HUES6 (cell line): ENCODE data around the gene CMIP.

Experiments used
- H3K27ac ChIP-seq: 2 replicates; pipeline ENCODE4 v1.7.0; 2013; ENCODE audit warnings: low read depth, mild to moderate bottlenecking, low read length, inconsistent platforms
- H3K27me3 ChIP-seq: 2 replicates; pipeline ENCODE4 v1.6.1; 2013; ENCODE audit warnings: low read length; ENCODE audit not compliant: control insufficient read depth, insufficient read depth
- H3K36me3 ChIP-seq: 2 replicates; pipeline ENCODE4 v1.6.1; 2013; ENCODE audit warnings: low read length; ENCODE audit not compliant: control insufficient read depth, insufficient read depth
- H3K4me1 ChIP-seq: 2 replicates; pipeline ENCODE4 v1.6.1; 2013; ENCODE audit warnings: low read length; ENCODE audit not compliant: control insufficient read depth, insufficient read depth
- H3K4me3 ChIP-seq: 2 replicates; pipeline ENCODE4 v1.5.1; 2013; ENCODE audit warnings: low read depth, low read length
- H3K9ac ChIP-seq: one replicate; pipeline ENCODE4 v1.6.1; 2013; ENCODE audit warnings: mild to moderate bottlenecking, low read length
- H3K9me3 ChIP-seq: 2 replicates; pipeline ENCODE4 v1.6.1; 2013; ENCODE audit warnings: low read depth, low read length; ENCODE audit not compliant: control insufficient read depth, insufficient read depth

Gene CMIP

GRCh38 chr16:81448154-81449131 is 3.8 kb downstream of the CMIP start:
- H3K9ac ChIP-seq: no peak overlapping the region
- H3K27me3 ChIP-seq: peaks cover under 1% of the 10 kb centered on the region
- no peak overlapping the region for H3K27ac ChIP-seq

GRCh38 chr16:81449241-81449640 is 4.6 kb downstream of the CMIP start:
- Histone ChIP-seq H3K4me3 (no peak overlapping the region), H3K27ac (no peak overlapping the region), H3K36me3 (no peaks in the 10 kb centered on the region), H3K9me3 (no peaks in the 10 kb centered on the region), H3K27me3 (no peaks in the 10 kb centered on the region), H3K9ac (no peak overlapping the region), H3K4me1 (peaks cover 58% of the 10 kb centered on the region)

More at GRCh38 chr16:81448154-81449131, 3.8 kb downstream of the CMIP start:
- no peaks in the 10 kb centered on the region for H3K9me3 ChIP-seq
- peaks cover 59% of the 10 kb centered on the region for H3K4me1 ChIP-seq
- peak overlapping the region; percentile 89 for H3K4me3 ChIP-seq
- H3K36me3 ChIP-seq: no peaks in the 10 kb centered on the region

GRCh38 chr16:81449899-81450608 is 5.4 kb downstream of the CMIP start:
- H3K9ac ChIP-seq: no peak overlapping the region
- no peak overlapping the region for H3K27ac ChIP-seq
- H3K4me3 ChIP-seq: no peak overlapping the region
- no peaks in the 10 kb centered on the region for H3K9me3 ChIP-seq
- no peaks in the 10 kb centered on the region for H3K27me3 ChIP-seq
- no peaks in the 10 kb centered on the region for H3K36me3 ChIP-seq
- peaks cover 65% of the 10 kb centered on the region for H3K4me1 ChIP-seq

GRCh38 chr16:81450783-81451491 is 6.3 kb downstream of the CMIP start:
- no peaks in the 10 kb centered on the region for H3K36me3 ChIP-seq
- no peak overlapping the region for H3K9ac ChIP-seq
- no peaks in the 10 kb centered on the region for H3K9me3 ChIP-seq
- no peak overlapping the region for H3K27ac ChIP-seq
- H3K4me3 ChIP-seq: no peak overlapping the region
- no peaks in the 10 kb centered on the region for H3K27me3 ChIP-seq
- H3K4me1 ChIP-seq: peaks cover 74% of the 10 kb centered on the region

GRCh38 chr16:81451753-81452680 is 7.4 kb downstream of the CMIP start:
- no peak overlapping the region for H3K27ac ChIP-seq
- no peaks in the 10 kb centered on the region for H3K9me3 ChIP-seq
- no peak overlapping the region for H3K9ac ChIP-seq
- peaks cover 75% of the 10 kb centered on the region for H3K4me1 ChIP-seq
- no peaks in the 10 kb centered on the region for H3K27me3 ChIP-seq
- H3K4me3 ChIP-seq: no peak overlapping the region
- H3K36me3 ChIP-seq: peaks cover 9% of the 10 kb centered on the region

GRCh38 chr16:81453091-81453728 is 8.6 kb downstream of the CMIP start:
- Histone ChIP-seq H3K9ac (no peak overlapping the region), H3K4me1 (peaks cover 76% of the 10 kb centered on the region), H3K4me3 (no peak overlapping the region), H3K27me3 (no peaks in the 10 kb centered on the region), H3K36me3 (peaks cover 13% of the 10 kb centered on the region), H3K9me3 (no peaks in the 10 kb centered on the region), H3K27ac (no peak overlapping the region)

- Histone ChIP-seq H3K27me3 (no peaks in the 10 kb centered on the region), H3K9me3 (no peaks in the 10 kb centered on the region), H3K4me3 (no peak overlapping the region), H3K36me3 (peaks cover 20% of the 10 kb centered on the region), H3K9ac (no peak overlapping the region), H3K27ac (no peak overlapping the region), H3K4me1 (peaks cover 72% of the 10 kb centered on the region)
Observed at GRCh38 chr16:81454044-81454443, 9.4 kb downstream of the CMIP start.

- no peak overlapping the region for H3K4me3 ChIP-seq
- H3K27me3 ChIP-seq: no peaks in the 10 kb centered on the region
- no peak overlapping the region for H3K9ac ChIP-seq
- H3K27ac ChIP-seq: no peak overlapping the region
- peaks cover 21% of the 10 kb centered on the region for H3K36me3 ChIP-seq
- H3K4me1 ChIP-seq: peaks cover 68% of the 10 kb centered on the region
- H3K9me3 ChIP-seq: no peaks in the 10 kb centered on the region
Observed at GRCh38 chr16:81455006-81455405, 10.4 kb downstream of the CMIP start.

- Histone ChIP-seq H3K27ac (no peak overlapping the region), H3K4me3 (no peak overlapping the region), H3K9me3 (no peaks in the 10 kb centered on the region), H3K9ac (no peak overlapping the region), H3K27me3 (no peaks in the 10 kb centered on the region), H3K36me3 (peaks cover 27% of the 10 kb centered on the region), H3K4me1 (peaks cover 68% of the 10 kb centered on the region)
Observed at GRCh38 chr16:81455720-81456494, 11.3 kb downstream of the CMIP start.
